HFFc6 (cell line): ENCODE results near the gene LIPM. TPM values are rescaled to one million over a fixed set of nuclear protein-coding genes. Genes with fewer than 3 reads are reported as not detected.
A peak's percentile ranks its signal among the peaks of the same experiment; 100 is the strongest.

ENCODE experiments used
- DNase-seq: peaks from one replicate; pipeline ENCODE4 v3.0.0-alpha.2; 2018
- H3K27ac Mint-ChIP-seq: 2 replicates; pipeline ENCODE4 v1.8.0; 2020; ENCODE audit warnings: mild to moderate bottlenecking, mixed read lengths
- H3K27me3 Mint-ChIP-seq: 2 replicates; pipeline ENCODE4 v1.8.0; 2021; ENCODE audit warnings: mild to moderate bottlenecking, moderate library complexity, mixed read lengths; ENCODE audit not compliant: insufficient read depth
- H3K36me3 Mint-ChIP-seq: 2 replicates; pipeline ENCODE4 v1.8.0; 2021; ENCODE audit warnings: low read depth, mixed read lengths
- H3K4me1 Mint-ChIP-seq: 2 replicates; pipeline ENCODE4 v1.8.0; 2020; ENCODE audit warnings: low read depth, mixed read lengths
- H3K4me3 Mint-ChIP-seq: 2 replicates; pipeline ENCODE4 v1.8.0; 2020; ENCODE audit warnings: mild to moderate bottlenecking, moderate library complexity, mixed read lengths
- H3K9me3 Mint-ChIP-seq: 2 replicates; pipeline ENCODE4 v1.8.0; 2020; ENCODE audit warnings: mild to moderate bottlenecking, mixed read lengths
- CTCF ChIP-seq: fragments of 200-600 bp; sonication (generic); IDR thresholded peaks from 2 replicates; pipeline ENCODE4 v1.5.0; 2021; ENCODE audit warnings: antibody characterized with exemption, mild to moderate bottlenecking
- total RNA-seq, 6 experiments: library from RNA; stranded (reverse); fragmentation: NEBNext Ultra II Directional; extraction: Animal tissue kit (Norgen Biotek cat#: 25700); gene quantifications; 2 replicates in 1 of 6; 3 replicates in 5 of 6; pipeline ENCODE4 v1.2.3, GENCODE V29; 2021

Gene LIPM
- total RNA-seq, 6 experiments from 2014 or later: not detected

GRCh38 chr10:88791924-88792323 is 10.6 kb upstream of the LIPM start:
- no peak overlapping the region for H3K27ac Mint-ChIP-seq
- H3K36me3 Mint-ChIP-seq: no peaks in the 10 kb centered on the region
- no peaks in the 10 kb centered on the region for H3K9me3 Mint-ChIP-seq
- peak; percentile 7 for DNase-seq
- peaks cover 29% of the 10 kb centered on the region for H3K4me1 Mint-ChIP-seq
- H3K27me3 Mint-ChIP-seq: peaks cover 4% of the 10 kb centered on the region
- TF ChIP-seq CTCF: peak; percentile 79
- H3K4me3 Mint-ChIP-seq: no peak overlapping the region

GRCh38 chr10:88792661-88793060 is 9.9 kb upstream of the LIPM start:
- Mint-ChIP-seq H3K4me3 (no peak overlapping the region), H3K27ac (no peak overlapping the region)

DNA sequence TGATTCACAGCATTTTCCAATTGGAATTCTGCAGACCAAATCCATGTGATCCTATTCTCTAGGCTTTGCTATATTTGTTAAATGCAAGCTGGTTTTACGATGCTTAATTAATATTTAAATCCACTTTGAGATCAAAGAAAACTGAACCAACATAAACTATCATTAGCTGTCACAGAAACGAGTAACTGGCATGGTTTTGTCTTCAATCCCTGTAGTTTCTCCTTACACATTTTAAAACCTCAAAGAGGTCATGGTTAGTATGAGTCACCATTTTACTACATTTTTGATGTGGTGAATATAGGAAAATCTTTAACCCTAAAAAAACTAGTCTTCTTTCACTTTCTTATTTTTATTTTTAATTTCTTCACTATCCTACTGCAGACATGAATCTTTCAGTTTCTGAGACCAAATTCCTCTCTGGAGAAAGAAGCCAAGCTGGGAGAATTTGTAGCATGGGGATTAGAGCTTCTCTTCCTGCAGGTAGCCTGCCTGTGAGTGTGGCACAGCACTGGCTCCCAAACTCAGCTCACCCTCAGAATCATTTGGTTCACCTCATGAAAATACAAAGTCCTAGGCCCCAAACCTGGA is 8.7 kb upstream of the LIPM start:
- DNase-seq: peak; percentile 33
- H3K36me3 Mint-ChIP-seq: no peaks in the 10 kb centered on the region
- H3K4me1 Mint-ChIP-seq: peaks cover 29% of the 10 kb centered on the region
- H3K27ac Mint-ChIP-seq: no peak overlapping the region
- peak overlapping the region; percentile 34; the same call in 1 of the 2 replicates for H3K4me3 Mint-ChIP-seq
- no peaks in the 10 kb centered on the region for H3K9me3 Mint-ChIP-seq
- no peak for TF ChIP-seq CTCF
- H3K27me3 Mint-ChIP-seq: peaks cover 9% of the 10 kb centered on the region

More at GRCh38 chr10:88792661-88793060, 9.9 kb upstream of the LIPM start:
- Mint-ChIP-seq H3K36me3 (no peaks in the 10 kb centered on the region), H3K4me1 (peaks cover 29% of the 10 kb centered on the region), H3K9me3 (no peaks in the 10 kb centered on the region), H3K27me3 (peaks cover 2% of the 10 kb centered on the region)
- no peak for TF ChIP-seq CTCF
- DNase-seq: peak; percentile 18

DNA sequence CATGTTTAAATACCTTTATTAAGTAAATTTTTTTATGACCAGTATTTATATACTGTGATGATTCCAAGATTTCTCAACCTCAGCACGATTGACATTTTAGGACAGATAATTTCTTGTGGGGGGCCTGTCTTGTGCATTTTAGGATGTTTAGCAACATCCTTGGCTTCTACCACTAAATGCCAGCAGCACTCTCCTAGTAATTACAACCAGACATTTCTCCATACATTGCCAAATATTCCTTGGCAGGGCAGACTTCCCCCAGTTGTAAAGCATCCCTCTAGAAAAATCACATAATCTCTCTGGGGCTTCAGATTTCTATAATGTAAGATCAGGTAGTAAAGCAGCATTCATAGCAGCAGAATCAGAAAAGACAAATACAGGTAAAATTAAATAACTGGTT is 7.8 kb upstream of the LIPM start:
- H3K27ac Mint-ChIP-seq: no peak overlapping the region
- peaks cover 12% of the 10 kb centered on the region for H3K27me3 Mint-ChIP-seq
- H3K9me3 Mint-ChIP-seq: no peaks in the 10 kb centered on the region
- no peak for TF ChIP-seq CTCF
- peaks cover 29% of the 10 kb centered on the region for H3K4me1 Mint-ChIP-seq
- no peaks in the 10 kb centered on the region for H3K36me3 Mint-ChIP-seq
- H3K4me3 Mint-ChIP-seq: no peak overlapping the region
- DNase-seq: no peak

DNA sequence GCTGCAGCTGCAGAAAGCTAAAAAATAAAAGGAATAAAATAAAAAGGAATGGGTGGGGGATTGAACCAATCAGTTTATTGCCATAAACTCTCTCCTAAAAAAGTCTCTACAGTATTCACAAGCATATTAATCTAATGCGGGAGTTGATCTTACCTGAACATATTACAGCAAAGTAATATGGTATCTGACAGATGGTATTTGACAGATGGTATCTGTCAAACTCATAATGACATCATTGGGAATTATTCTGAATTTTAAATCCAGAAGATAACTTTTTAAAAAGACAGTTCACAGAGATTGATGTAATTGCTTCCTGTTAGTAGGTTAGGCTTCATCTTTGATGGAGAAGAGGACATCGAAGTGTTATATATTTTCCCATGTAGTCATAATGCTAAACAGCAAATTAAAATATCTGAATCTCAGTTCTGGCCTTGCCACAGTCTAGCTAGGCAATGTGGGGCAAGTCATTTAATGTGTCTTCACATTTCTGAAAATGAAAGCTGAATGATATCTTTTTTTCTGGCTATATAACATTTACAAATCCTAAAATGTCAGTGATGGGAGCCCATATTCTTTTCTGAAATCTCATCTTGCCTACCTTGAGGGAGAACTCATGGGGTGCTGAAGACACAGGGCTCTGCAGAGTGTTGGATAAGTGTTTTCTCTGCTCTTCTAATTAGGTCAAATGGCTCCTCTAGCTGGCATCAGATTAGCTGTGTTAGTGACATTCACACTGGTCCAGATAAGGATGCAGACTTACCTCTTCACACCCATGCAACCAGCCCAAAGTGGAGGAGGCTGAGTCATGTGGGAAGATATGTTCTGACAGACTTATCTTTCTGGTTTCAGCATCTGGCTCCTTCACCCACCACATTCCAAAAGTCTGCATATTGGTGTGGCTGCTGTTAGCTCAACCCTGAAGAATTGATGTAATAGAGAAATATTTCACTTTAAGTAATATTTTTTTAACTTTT is 2.1 kb upstream of the LIPM start:
- Mint-ChIP-seq H3K27me3 (peaks cover 16% of the 10 kb centered on the region), H3K36me3 (no peaks in the 10 kb centered on the region), H3K27ac (no peak overlapping the region), H3K4me1 (peaks cover 18% of the 10 kb centered on the region), H3K4me3 (no peak overlapping the region), H3K9me3 (no peaks in the 10 kb centered on the region)
- no peak for TF ChIP-seq CTCF
- no peak for DNase-seq
